ENCODE results near the gene OR2V2. TPM values are rescaled to one million over a fixed set of nuclear protein-coding genes. Genes with fewer than 3 reads are reported as not detected.
A peak's percentile ranks its signal among the peaks of the same experiment; 100 is the strongest.
"Not testable (repeated sequence)": the region's sequence is repeated elsewhere in the genome, so short reads cannot be mapped to it uniquely, and the experiment has no call there.

Gene OR2V2
- total RNA-seq, 6 experiments from 2014 or later, result not detected

- H3K4me1 ChIP-seq, result no peaks in the 10 kb centered on the region
- DNase-seq (no peak), ATAC-seq (no peak)
- TF ChIP-seq, protein P1, sequence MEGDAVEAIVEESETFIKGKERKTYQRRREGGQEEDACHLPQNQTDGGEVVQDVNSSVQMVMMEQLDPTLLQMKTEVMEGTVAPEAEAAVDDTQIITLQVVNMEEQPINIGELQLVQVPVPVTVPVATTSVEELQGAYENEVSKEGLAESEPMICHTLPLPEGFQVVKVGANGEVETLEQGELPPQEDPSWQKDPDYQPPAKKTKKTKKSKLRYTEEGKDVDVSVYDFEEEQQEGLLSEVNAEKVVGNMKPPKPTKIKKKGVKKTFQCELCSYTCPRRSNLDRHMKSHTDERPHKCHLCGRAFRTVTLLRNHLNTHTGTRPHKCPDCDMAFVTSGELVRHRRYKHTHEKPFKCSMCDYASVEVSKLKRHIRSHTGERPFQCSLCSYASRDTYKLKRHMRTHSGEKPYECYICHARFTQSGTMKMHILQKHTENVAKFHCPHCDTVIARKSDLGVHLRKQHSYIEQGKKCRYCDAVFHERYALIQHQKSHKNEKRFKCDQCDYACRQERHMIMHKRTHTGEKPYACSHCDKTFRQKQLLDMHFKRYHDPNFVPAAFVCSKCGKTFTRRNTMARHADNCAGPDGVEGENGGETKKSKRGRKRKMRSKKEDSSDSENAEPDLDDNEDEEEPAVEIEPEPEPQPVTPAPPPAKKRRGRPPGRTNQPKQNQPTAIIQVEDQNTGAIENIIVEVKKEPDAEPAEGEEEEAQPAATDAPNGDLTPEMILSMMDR (IDR thresholded peaks at IDR 0.05), result no peak
- no peak for TF ChIP-seq POLR2A (IDR thresholded peaks at IDR 0.05)
- no peaks in the 10 kb centered on the region for H3K27me3 ChIP-seq
- H3K9me3 ChIP-seq, result no peaks in the 10 kb centered on the region
- H3K4me3 ChIP-seq, result no peak overlapping the region
- H3K36me3 ChIP-seq, result no peaks in the 10 kb centered on the region
- intact Hi-C loops (cut with DNase I), result loop anchor here in 1 of 2 donors (10.0 kb wide), 1 partner anchor 302 kb away; no protein-coding TSS in a partner anchor
- WGBS (ENCODE audit: insufficient coverage, low coverage, low lambda C conversion rate, missing lambda C conversion rate), result 23% methylated on average over 2 of the region's 3 CpGs
- H3K27ac ChIP-seq, result no peak overlapping the region
These were observed 9.4 kb downstream of the OR2V2 start for GRCh38 chr5:181156758-181157157.

GRCh38 chr5:181158869-181159268 lies 11.5 kb downstream of the OR2V2 start:
- intact Hi-C loops (cut with DNase I), result loop anchor here in 1 of 2 donors (10.0 kb wide), 1 partner anchor 304 kb away; no protein-coding TSS in a partner anchor
- no peak for ATAC-seq

GRCh38 chr5:181159286-181160151 lies 12.1 kb downstream of the OR2V2 start:
- no peaks in the 10 kb centered on the region for H3K4me1 ChIP-seq
- intact Hi-C loops (cut with DNase I), result loop anchor here in 1 of 2 donors (10.0 kb wide), 1 partner anchor 305 kb away; no protein-coding TSS in a partner anchor
- DNase-seq, result peak; percentile 81 to 87 (median 84)
- H3K4me3 ChIP-seq, result no peak overlapping the region
- TF ChIP-seq, protein P1 (IDR thresholded peaks at IDR 0.05), result peak; percentile 73 to 93 (median 89)
- no peak for TF ChIP-seq POLR2A (IDR thresholded peaks at IDR 0.05)
- no peaks in the 10 kb centered on the region for H3K9me3 ChIP-seq
- peak; percentile 96 to 99 (median 98) for ATAC-seq
- H3K27ac ChIP-seq, result no peak overlapping the region
- WGBS (ENCODE audit: insufficient coverage, low coverage, low lambda C conversion rate, missing lambda C conversion rate), result 11% methylated on average over 12 of the region's 20 CpGs
- H3K36me3 ChIP-seq, result no peaks in the 10 kb centered on the region
- H3K27me3 ChIP-seq, result no peaks in the 10 kb centered on the region

More at GRCh38 chr5:181158869-181159268, 11.5 kb downstream of the OR2V2 start:
- no peak for DNase-seq
- H3K4me3 ChIP-seq, result no peak overlapping the region
- no peak for TF ChIP-seq POLR2A (IDR thresholded peaks at IDR 0.05)
- TF ChIP-seq, protein P1 (IDR thresholded peaks at IDR 0.05), result no peak
- no peaks in the 10 kb centered on the region for H3K27me3 ChIP-seq
- no peaks in the 10 kb centered on the region for H3K36me3 ChIP-seq
- no peaks in the 10 kb centered on the region for H3K4me1 ChIP-seq
- no peak overlapping the region for H3K27ac ChIP-seq
- whole genome bisulfite sequencing (ENCODE audit: insufficient coverage, low coverage, low lambda C conversion rate, missing lambda C conversion rate), result no CpG with 5 or more reads among the region's 3 CpGs
- no peaks in the 10 kb centered on the region for H3K9me3 ChIP-seq

GRCh38 chr5:181160152-181160754 lies 12.9 kb downstream of the OR2V2 start:
- H3K9me3 ChIP-seq, result no peaks in the 10 kb centered on the region
- no peaks in the 10 kb centered on the region for H3K27me3 ChIP-seq
- TF ChIP-seq, protein P1 (IDR thresholded peaks at IDR 0.05), result no peak
- TF ChIP-seq POLR2A (IDR thresholded peaks at IDR 0.05), result no peak
- DNase-seq (no peak), ATAC-seq (peak in 3 of 4 donors; percentile 11 to 36 (median 13))
- H3K27ac ChIP-seq, result no peak overlapping the region
- no peaks in the 10 kb centered on the region for H3K4me1 ChIP-seq
- H3K4me3 ChIP-seq, result no peak overlapping the region
- intact Hi-C loops (cut with DNase I), result no loop called here
- no peaks in the 10 kb centered on the region for H3K36me3 ChIP-seq
- WGBS (ENCODE audit: insufficient coverage, low coverage, low lambda C conversion rate, missing lambda C conversion rate), result 44% methylated on average over 5 of the region's 21 CpGs

- H3K4me3 ChIP-seq; H3K27me3 ChIP-seq; intact Hi-C loops (cut with DNase I); H3K27ac ChIP-seq; H3K9me3 ChIP-seq; ATAC-seq; DNase-seq; H3K36me3 ChIP-seq; H3K4me1 ChIP-seq: not testable (repeated sequence)
- 9% methylated on average over 17 of the region's 48 CpGs for WGBS (ENCODE audit: insufficient coverage, low coverage, low lambda C conversion rate, missing lambda C conversion rate)
These were observed 13.6 kb downstream of the OR2V2 start for GRCh38 chr5:181160755-181161533.

Data from right lobe of liver (tissue), 6 donors.